Thoracic aorta (tissue), 2 donors: Measurements from ENCODE around the gene PODNL1. TPM values are rescaled to one million over a fixed set of nuclear protein-coding genes. Genes with fewer than 3 reads are reported as not detected.

Experiments used
- ATAC-seq: fragments of 150-250 bp; one replicate; pipeline ENCODE4 v1.8.0; 2017; ENCODE audit warnings: low read depth; ENCODE audit not compliant: insufficient number of reproducible peaks, low FRiP score
- DNase-seq: peaks from one replicate; pipeline ENCODE4 v3.0.0-alpha.2; 2020; ENCODE audit warnings: low spot score
- H3K27ac ChIP-seq, 2 donors: fragments of 200-600 bp; sonication (generic); 1 replicate in 1 of 2; 2 replicates in 1 of 2; pipeline ENCODE4 v1.5.1; 2016; ENCODE audit warnings: mild to moderate bottlenecking in 2 of 2, moderate library complexity in 2 of 2
- H3K27me3 ChIP-seq: fragments of 200-600 bp; sonication (generic); replicated peaks from 2 replicates; pipeline ENCODE4 v1.6.0; 2016; ENCODE audit warnings: mild to moderate bottlenecking; ENCODE audit not compliant: insufficient read depth
- H3K36me3 ChIP-seq: fragments of 200-600 bp; sonication (generic); one replicate; pipeline ENCODE4 v1.5.1; 2016
- H3K4me1 ChIP-seq, 2 donors: fragments of 200-600 bp; sonication (generic); 1 replicate in 1 of 2; 2 replicates in 1 of 2; pipeline versions ENCODE4 v1.5.1 to v1.6.0; 2016; ENCODE audit warnings: low read depth in 2 of 2, mild to moderate bottlenecking in 1 of 2; ENCODE audit not compliant: control insufficient read depth in 1 of 2
- H3K4me3 ChIP-seq: fragments of 200-600 bp; sonication (generic); 2 replicates; pipeline ENCODE4 v1.5.1; 2016; ENCODE audit warnings: mild to moderate bottlenecking
- H3K9me3 ChIP-seq: fragments of 200-600 bp; sonication (generic); 2 replicates; pipeline ENCODE4 v1.5.1; 2016
- total RNA-seq, 2 donors: library from RNA; depleted of rRNA; stranded (reverse); fragments of >200 nt; gene quantifications; one replicate each; pipeline versions ENCODE4 v1.1.0 to v1.2.3, GENCODE V29; 2016
- TF ChIP-seq, protein P1 (sequence below): fragments of 200-600 bp; sonication (generic); IDR thresholded peaks from one replicate; pipeline ENCODE4 v1.5.1; 2019; ENCODE audit warnings: antibody characterized with exemption

Gene PODNL1
- total RNA-seq, 2 donors from 2014 or later = 3.5 to 9.9 TPM

DNA sequence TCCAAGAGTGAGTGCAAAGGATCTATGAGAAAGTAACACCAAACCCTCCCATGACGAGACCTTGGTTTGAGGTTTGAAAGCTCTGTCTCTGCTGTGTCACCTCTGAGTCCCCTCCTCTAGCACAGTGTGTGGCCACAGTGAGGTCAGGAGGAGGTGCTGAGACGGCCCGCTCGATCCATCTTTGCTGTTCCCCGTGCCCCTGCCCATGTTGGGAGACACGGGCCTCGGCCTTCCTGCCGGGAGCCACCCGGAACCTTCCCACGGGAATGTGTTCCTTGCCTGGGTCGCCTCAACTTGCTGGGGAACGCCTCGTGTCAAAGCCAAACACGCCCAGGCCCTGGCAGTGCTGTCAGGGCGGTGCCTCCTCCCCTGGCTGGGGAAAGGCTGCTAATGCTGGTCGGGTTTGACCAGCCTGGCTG, 51.2 kb downstream of the PODNL1 start:
- TF ChIP-seq, protein P1, sequence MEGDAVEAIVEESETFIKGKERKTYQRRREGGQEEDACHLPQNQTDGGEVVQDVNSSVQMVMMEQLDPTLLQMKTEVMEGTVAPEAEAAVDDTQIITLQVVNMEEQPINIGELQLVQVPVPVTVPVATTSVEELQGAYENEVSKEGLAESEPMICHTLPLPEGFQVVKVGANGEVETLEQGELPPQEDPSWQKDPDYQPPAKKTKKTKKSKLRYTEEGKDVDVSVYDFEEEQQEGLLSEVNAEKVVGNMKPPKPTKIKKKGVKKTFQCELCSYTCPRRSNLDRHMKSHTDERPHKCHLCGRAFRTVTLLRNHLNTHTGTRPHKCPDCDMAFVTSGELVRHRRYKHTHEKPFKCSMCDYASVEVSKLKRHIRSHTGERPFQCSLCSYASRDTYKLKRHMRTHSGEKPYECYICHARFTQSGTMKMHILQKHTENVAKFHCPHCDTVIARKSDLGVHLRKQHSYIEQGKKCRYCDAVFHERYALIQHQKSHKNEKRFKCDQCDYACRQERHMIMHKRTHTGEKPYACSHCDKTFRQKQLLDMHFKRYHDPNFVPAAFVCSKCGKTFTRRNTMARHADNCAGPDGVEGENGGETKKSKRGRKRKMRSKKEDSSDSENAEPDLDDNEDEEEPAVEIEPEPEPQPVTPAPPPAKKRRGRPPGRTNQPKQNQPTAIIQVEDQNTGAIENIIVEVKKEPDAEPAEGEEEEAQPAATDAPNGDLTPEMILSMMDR = no peak
- H3K4me3 ChIP-seq = no peak overlapping the region
- no peak for DNase-seq
- no peak overlapping the region for H3K27ac ChIP-seq
- no peaks in the 10 kb centered on the region for H3K4me1 ChIP-seq
- no peaks in the 10 kb centered on the region for H3K27me3 ChIP-seq
- no peak for ATAC-seq
- no peaks in the 10 kb centered on the region for H3K9me3 ChIP-seq
- no peaks in the 10 kb centered on the region for H3K36me3 ChIP-seq

DNA sequence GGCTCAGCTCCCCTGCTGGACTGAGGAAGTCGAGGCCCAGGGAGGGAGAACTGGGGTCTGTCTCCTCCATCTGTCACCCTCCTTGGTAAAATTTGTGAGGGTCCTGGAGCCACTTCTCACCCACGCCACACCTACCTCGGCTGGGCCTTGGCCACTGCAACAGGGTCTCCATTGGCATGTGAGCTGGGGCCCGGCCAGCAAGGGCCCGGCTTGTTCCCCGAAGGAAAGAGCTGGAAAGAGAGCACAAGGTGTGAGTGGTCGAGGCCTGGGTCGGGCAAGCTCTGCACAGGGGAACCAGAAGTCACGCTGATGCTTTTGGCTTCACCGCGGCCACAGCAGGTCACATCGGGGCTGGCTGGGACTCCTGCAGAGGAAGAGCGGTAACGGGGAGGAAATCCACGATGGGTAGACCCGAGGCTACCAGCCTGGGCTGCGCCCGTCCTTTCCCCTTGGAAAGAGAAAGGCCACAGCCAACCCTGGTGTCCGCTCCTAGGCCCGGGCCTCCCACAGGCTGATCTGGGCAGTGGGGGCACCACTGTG, 52.3 kb downstream of the PODNL1 start:
- Histone ChIP-seq H3K27me3 (no peaks in the 10 kb centered on the region), H3K36me3 (no peaks in the 10 kb centered on the region), H3K4me1 (peaks cover 0 to 3% of the 10 kb centered on the region in 2 donors), H3K4me3 (no peak overlapping the region), H3K27ac (no peak overlapping the region), H3K9me3 (no peaks in the 10 kb centered on the region)
- no peak for ATAC-seq
- TF ChIP-seq, protein P1 = no peak
- DNase-seq = no peak

DNA sequence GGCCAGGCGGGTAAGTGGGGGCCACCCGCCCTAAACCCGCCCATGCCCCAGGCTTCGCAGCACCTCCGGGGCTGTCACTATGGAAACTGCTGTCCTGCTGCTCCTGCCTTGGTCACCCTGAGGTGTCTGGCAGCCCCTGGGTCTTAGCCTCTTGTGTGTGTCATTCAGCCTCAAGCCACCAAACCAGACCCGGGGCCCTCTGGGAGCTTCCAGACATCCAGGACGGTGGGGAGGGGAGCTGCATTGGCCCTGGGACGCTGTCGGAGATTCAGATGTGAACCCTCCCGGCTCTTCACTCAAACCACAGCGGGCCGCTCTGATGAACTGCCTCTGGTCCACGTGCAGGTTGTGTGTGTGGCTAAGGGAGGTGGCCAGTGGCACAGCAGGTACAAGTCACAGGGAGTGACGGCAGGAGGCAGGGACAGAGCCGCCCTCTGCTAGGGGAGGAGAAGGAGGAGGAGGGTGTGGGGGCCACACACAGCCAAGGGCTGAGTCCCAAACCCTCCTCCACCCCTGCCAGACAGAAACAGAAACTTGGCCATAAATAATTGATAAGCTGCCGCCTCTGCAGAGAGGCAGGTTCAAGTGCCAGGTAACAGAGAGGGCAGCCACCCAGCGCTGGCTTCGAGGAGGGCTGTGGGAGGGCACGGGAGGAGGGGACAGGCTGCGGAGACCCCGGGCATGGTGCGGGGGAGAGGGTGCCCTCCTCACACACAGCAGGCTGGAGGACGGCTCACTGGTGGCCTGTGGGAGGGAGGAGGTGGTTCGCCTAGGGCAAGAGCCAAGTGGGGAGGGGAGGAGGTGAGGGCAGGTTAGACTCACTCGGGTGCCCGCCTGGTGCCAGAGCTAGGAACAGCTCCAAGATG, 53.3 kb downstream of the PODNL1 start:
- H3K27me3 ChIP-seq = no peaks in the 10 kb centered on the region
- no peak for DNase-seq
- no peaks in the 10 kb centered on the region for H3K36me3 ChIP-seq
- no peaks in the 10 kb centered on the region for H3K9me3 ChIP-seq
- ATAC-seq = no peak
- no peak overlapping the region for H3K4me3 ChIP-seq
- peaks cover 3 to 10% of the 10 kb centered on the region in 2 donors for H3K4me1 ChIP-seq
- H3K27ac ChIP-seq = no peak overlapping the region
- TF ChIP-seq, protein P1 = no peak

DNA sequence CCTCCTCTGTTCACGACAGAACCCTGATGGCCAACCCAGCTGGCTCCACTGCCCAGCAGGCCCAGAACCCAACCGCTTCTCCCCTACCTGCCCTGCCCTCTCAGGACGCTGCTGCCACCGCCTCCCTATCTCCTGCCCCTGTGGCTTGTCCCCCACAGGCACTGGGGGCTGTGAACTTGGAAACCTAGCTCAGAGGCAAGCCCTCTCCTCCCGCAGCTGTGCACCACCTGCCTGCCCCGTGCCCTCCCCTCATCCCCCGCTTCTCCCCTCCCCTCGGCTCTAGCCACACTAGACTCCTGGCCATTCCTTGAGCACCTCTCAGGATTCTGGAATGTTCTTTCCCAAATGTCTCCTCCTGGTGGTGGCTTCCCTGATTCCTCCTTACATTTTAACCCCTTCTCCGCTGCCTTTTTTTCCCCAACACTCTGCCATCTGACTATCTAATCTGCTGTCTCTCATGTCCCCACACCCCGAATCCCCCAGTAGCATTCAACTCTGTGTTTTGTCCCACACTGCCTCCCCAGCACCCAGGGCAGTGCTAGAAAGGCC, 54.6 kb downstream of the PODNL1 start:
- H3K4me1 ChIP-seq = peaks cover 8 to 18% of the 10 kb centered on the region in 2 donors
- ATAC-seq (no peak), DNase-seq (no peak)
- H3K27me3 ChIP-seq = no peaks in the 10 kb centered on the region
- no peaks in the 10 kb centered on the region for H3K36me3 ChIP-seq
- no peak overlapping the region for H3K4me3 ChIP-seq
- H3K9me3 ChIP-seq = no peaks in the 10 kb centered on the region
- no peak overlapping the region for H3K27ac ChIP-seq
- TF ChIP-seq, protein P1 = no peak

DNA sequence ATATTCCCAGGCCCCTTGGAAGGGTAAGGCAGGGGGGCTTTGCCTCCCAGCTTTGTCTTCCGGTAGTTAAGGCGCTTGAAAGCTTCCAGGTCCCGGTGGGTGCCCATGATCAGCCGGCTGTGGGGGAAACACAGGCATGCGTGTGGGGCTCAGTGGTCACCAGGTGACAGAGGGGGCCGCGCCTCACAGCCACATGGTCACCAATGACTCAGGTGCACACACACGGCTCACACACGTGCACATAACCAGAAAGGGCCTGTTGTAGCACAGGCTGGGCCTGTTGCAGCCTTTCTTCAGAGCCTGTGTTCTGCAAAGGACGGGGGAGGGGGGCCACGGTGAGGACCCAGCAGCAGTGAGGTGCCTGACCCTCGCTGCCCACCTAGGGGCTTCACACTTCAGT, 55.4 kb downstream of the PODNL1 start:
- Histone ChIP-seq H3K4me1 (peaks cover 8 to 18% of the 10 kb centered on the region in 2 donors), H3K27me3 (no peaks in the 10 kb centered on the region), H3K27ac (no peak overlapping the region), H3K9me3 (no peaks in the 10 kb centered on the region), H3K36me3 (no peaks in the 10 kb centered on the region), H3K4me3 (no peak overlapping the region)
- no peak for DNase-seq
- TF ChIP-seq, protein P1 = no peak
- ATAC-seq = no peak
